Bronchial epithelial cell (primary cell): ENCODE results near the gene FUT6. TPM values are rescaled to one million over a fixed set of nuclear protein-coding genes. Genes with fewer than 3 reads are reported as not detected.
A peak's percentile ranks its signal among the peaks of the same experiment; 100 is the strongest.
"Not testable (repeated sequence)": the region's sequence is repeated elsewhere in the genome, so short reads cannot be mapped to it uniquely, and the experiment has no call there.

Source experiments
- DNase-seq: peaks from one replicate; pipeline ENCODE4 v3.0.0-alpha.2; 2010; ENCODE audit warnings: low read depth
- FAIRE-seq: peaks from 2 replicates; lab custom pipeline; 2011; peaks lifted over from hg19 to GRCh38; lab: Jason Lieb, UNC
- H3K27me3 ChIP-seq: 2 replicates; pipeline ENCODE4 v1.5.1; 2011; ENCODE audit warnings: low read length; ENCODE audit not compliant: control insufficient read depth, insufficient read depth
- H3K36me3 ChIP-seq: 2 replicates; pipeline ENCODE4 v1.5.1; 2011; ENCODE audit warnings: low read length; ENCODE audit not compliant: control insufficient read depth, insufficient read depth
- H3K4me3 ChIP-seq: 2 replicates; pipeline ENCODE4 v1.5.1; 2011; ENCODE audit warnings: mild to moderate bottlenecking, low read depth, low read length, control low read depth
- CTCF ChIP-seq: IDR thresholded peaks from 2 replicates; pipeline ENCODE4 v1.5.1; 2011; ENCODE audit warnings: mild to moderate bottlenecking, moderate library complexity, low read length, control low read depth, inconsistent platforms; ENCODE audit not compliant: insufficient read depth, severe bottlenecking
- total RNA-seq: library from RNA; depleted of rRNA; stranded (reverse); fragments of >200 nt; gene quantifications from 2 replicates; pipeline ENCODE4 v1.2.1, GENCODE V29; 2014

The FUT6 gene
- total RNA-seq, 1 donor from 2014 or later: 2.1 TPM

DNA sequence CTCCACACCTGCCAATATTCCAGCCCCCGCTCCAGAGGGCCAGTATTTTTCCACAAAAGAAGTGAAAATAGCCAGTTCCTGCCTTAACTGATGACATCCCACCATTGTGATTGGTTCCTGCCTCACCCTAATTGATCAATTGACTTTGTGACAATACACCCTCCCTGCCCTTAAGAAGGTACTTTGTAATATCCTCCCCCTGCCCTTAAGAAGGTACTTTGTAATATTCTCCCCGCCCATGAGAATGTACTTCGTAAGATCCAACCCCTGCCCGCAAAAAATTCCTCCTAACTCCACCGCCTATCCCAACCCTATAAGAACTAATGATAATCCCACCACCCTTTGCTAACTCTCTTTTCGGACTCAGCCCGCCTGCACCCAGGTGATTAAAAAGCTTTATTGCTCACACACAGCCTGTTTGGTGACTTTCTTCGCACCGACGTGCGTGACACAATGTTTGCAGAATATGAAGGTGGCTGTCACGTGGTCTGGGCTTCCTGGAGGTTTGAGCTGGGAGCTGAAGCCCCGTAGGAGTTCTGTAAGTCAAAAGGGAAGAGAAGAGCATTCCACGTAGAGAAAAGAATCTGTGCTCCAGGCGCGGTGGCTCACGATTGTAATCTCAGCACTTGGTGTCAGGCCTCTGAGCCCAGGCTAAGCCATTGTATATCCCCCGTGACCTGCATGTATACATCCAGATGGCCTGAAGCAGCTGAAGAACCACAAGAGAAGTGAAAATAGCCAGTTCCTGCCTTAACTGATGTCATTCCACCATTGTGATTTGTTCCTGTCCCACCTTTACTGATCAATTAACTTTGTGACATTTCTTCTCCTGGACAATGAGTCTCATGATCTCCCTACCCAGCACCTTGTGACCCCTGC, 17.9 kb upstream of the FUT6 start:
- FAIRE-seq: no peak
- DNase-seq: no peak
- Histone ChIP-seq H3K27me3 (no peaks in the 10 kb centered on the region), H3K36me3 (no peaks in the 10 kb centered on the region), H3K4me3 (no peak overlapping the region)
- no peak for TF ChIP-seq CTCF

- H3K27me3 ChIP-seq, DNase-seq, H3K36me3 ChIP-seq, H3K4me3 ChIP-seq, FAIRE-seq: not testable (repeated sequence)
Observed at GRCh38 chr19:5855151-5855550, 15.6 kb upstream of the FUT6 start.

DNA sequence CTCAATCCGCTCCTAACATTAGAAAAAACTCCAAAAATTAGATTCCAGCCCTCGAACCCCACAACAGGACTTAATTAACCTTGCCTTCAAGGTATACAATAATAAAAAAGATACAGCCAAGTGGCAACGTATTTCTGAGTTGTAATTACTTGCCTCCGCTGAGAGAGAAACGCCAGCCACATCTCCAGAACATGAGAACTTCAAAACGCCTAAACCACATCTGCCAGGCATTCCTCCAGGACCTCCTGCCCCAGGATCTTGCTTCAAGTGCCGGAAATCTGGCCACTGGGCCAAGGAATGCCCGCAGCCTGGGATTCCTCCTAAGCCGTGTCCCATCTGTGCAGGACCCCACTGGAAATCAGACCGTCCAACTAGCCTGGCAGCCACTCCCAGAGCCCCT, 14.6 kb upstream of the FUT6 start:
- not testable (repeated sequence) for H3K4me3 ChIP-seq, H3K36me3 ChIP-seq, FAIRE-seq, H3K27me3 ChIP-seq, DNase-seq

GRCh38 chr19:5851302-5851701, 11.8 kb upstream of the FUT6 start, which contains the start of gene FUT3:
Gene FUT3 (minus strand): TSS chr19:5851449.
- no peak for TF ChIP-seq CTCF
- H3K4me3 ChIP-seq: peak within 1 kb of the TSS; percentile 36
- H3K27me3 ChIP-seq: no peaks in the 10 kb centered on the region
- peak; percentile 73 for DNase-seq
- FAIRE-seq: peak; percentile 75
- H3K36me3 ChIP-seq: no peaks in the 10 kb centered on the region

DNA sequence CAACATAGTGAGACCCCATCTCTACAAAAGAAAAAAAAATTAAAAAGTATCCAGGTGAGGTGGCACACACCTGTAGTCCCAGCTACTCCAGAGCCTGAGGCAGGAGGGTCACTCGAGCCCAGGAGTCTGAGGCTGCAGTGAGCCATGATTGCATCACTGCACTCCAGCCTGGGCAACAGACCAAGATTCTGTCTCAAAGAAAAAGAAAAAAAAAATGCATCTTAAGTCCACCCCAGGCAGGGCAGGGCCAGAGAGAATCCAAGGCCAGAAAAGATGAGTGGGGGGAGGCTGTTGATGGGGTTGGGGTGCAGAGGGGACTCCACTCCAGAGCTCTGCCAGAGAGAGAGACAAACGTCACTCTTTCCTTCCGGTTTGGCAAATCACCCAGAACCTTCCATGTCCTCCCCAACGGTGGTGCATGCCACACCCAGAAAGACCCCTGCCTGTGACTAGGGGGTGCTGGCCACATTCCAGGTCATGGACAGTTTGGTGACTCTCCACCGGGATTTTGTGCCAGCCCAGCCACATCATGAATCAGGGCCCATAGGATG, 11.3 kb upstream of the FUT6 start:
- FAIRE-seq (no peak), DNase-seq (peak; percentile 76)
- peak overlapping the region; percentile 36 for H3K4me3 ChIP-seq
- TF ChIP-seq CTCF: no peak
- no peaks in the 10 kb centered on the region for H3K27me3 ChIP-seq
- H3K36me3 ChIP-seq: no peaks in the 10 kb centered on the region

GRCh38 chr19:5850189-5850588, 10.7 kb upstream of the FUT6 start:
- Histone ChIP-seq H3K36me3 (no peaks in the 10 kb centered on the region), H3K4me3 (peak overlapping the region; percentile 3), H3K27me3 (no peaks in the 10 kb centered on the region)
- no peak for FAIRE-seq
- no peak for TF ChIP-seq CTCF
- DNase-seq: no peak

- not testable (repeated sequence) for DNase-seq, FAIRE-seq, H3K27me3 ChIP-seq, H3K4me3 ChIP-seq, H3K36me3 ChIP-seq
Observed at GRCh38 chr19:5848621-5849020, 9.1 kb upstream of the FUT6 start.

DNA sequence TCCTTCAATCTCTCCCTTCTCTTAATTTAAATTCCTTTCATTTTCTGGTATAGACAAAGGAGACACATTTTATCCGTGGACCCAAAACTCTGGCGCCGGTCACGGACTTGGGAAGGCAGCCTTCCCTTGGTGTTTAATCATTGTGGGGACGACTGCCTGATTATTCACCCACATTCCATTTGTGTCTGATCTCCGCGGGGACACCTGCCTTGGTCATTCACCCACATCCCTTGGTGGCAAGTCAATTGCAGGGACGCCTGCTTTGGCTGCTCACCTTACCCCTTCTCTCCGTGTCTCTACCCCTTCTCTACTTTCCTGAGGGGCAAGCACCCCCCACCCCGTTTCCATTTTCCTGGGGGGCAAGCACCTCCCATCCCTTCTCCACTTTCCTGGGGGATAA, 8.3 kb upstream of the FUT6 start:
- H3K27me3 ChIP-seq, H3K36me3 ChIP-seq, H3K4me3 ChIP-seq, DNase-seq, FAIRE-seq: not testable (repeated sequence)
